GM18951 (cell line): Measurements from ENCODE around the gene DUOX1.

Experiments used
- POLR2A ChIP-seq: IDR thresholded peaks from 4 replicates; pipeline ENCODE4 v1.6.1; 2011; ENCODE audit warnings: mild to moderate bottlenecking; ENCODE audit not compliant: insufficient read length, insufficient read depth; ENCODE audit errors: extremely low read depth
- in situ Hi-C: fragments of 300-500 bp; cut with MboI; formaldehyde crosslinking; loops from one replicate; pipeline ENCODE4 v1.12.0; 2022; ENCODE audit warnings: low sequenced_read_pairs, mixed read lengths, inconsistent platforms; ENCODE audit not compliant: unreplicated experiment

The DUOX1 gene

DNA sequence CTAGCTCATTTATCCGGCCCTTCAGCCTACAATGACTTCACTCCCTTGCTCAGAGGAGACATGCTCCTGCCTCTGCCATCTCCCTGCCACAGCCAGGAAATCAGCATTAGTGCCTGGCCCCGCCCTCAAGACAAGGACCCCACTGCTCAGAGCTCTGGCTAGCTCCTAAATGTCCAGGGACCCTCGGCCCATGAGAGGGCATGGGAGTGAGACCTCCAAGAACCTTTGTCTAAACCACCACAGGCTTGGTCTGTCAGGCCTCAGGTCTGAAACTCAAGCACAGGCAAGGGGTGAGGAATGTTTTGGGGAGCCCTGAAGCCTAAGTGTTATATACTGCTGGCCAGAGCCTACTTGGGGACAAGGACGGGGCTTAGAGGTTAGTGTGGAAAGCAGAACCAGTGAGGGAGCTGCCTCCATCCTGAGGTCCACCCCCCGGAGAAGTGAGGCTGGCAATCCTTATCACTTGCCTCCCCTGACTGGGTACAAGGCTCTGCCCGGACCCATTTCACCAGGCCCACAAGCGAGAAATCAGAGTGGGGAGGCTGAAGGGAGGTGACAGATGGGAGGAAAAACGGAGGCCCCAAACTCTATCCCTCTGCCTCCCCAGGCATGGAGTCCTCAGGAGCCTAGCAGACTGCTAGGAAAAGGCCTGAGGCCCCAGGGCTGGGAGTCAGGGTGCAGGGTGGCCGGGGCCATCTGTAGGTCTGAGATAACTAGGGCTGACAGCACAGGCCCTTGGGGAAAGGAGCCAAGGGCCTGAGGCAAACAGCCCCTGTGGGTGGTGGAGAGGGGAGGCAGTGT is 39.2 kb downstream of the DUOX1 start:
- TF ChIP-seq POLR2A, result no peak
- in situ Hi-C loops, result no loop called here

DNA sequence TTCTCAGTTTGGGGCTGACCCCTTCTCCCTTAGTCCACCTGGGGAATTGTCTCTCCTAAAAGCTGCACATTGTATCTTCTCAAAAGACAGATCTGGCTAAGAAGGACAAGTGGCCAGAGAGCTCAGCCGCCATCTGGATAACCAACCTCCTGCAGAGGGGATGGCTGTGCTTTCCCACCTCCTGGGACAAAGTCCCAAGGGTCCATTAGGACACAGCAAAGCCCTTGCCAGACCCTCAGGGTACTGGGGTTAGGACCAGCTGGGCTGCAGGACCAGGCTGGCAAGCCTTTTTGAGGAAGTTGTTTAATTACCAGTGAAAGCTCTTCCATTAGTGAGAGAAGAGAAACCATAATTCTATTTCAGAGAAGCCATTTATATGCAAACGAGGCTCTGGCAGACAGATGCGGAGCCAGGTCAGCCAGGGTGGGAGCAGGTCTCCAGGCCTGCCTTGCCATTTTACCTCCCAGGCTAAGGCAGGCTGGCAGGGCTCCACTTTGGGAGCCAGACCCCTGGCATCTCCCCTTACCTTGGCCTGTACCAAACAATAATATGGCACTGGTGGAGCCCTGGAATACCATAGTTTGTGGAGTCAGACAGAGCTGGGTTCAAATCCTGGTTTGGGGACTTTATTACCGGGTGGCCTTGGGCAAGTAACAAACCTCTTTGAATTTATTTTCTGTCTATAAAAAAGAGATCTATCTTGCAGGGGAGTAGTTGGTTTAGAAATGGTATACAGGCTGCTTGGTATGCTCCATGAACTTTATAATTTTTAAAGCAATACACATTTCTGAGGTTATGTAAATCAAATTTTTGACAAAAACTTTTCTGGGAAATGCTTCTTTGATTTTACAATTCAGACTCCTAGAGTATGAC is 40.0 kb downstream of the DUOX1 start:
- TF ChIP-seq POLR2A, result no peak
- in situ Hi-C loops, result no loop called here

DNA sequence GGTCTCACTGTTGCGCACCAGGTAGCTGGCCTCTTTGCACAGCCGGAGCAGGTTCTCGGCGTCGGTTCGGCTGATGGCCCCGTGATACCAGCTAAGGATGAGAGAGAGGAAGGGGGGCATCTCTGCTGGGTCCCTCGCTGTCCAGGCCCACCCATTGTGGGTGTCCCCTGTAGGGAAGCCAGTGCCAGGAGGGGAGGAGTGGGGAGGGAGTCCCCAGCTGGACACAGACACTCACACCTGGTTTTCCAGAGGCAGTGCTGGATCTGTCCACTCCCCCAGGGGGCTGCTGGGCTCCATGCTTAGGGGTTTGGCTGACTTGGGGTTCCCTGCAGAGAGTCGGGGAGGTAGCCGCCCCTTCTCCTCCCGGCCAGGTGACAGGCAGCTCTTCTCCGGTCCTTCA is 42.1 kb downstream of the DUOX1 start:
- no peak for TF ChIP-seq POLR2A
- in situ Hi-C loops, result no loop called here

DNA sequence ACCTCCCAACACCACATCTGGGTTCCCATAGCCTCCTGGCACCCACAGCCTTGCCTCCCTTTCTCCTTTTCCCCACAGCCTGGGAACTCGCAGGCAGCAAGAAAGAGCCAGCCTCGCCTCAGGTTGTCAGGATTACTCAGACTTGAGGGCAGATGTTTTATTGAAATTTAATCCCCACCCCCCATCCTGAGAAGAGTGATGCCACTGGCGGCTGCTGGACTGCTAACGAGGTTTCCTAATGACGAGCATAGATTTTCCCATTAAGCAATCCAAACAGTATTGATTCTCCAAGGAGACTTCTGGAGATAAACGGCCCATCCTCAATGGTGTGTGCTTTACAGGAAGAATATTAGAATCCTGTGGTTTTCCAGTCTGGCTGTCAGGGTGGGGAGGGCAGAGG is 44.3 kb downstream of the DUOX1 start:
- no peak for TF ChIP-seq POLR2A
- in situ Hi-C loops, result no loop called here

DNA sequence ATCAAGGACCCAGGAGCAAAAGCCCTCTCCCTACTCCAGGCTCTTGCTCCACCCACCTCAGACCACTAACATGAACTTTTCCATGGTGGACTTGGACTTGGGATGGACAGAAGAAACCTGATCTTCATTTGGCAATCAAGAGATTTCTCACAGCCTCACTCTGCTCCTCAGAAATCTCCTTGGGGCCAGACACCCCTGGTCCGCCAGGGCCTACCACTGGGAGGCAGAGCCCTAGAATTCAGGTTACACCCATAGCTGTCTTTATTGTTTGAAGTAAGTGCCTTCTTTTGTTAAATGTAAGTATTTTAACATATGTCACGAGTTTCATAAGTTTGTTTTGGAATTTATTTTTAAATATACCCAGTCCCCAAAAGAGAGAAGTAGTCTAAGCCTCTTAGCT is 44.8 kb downstream of the DUOX1 start:
- no peak for TF ChIP-seq POLR2A
- in situ Hi-C loops, result no loop called here

DNA sequence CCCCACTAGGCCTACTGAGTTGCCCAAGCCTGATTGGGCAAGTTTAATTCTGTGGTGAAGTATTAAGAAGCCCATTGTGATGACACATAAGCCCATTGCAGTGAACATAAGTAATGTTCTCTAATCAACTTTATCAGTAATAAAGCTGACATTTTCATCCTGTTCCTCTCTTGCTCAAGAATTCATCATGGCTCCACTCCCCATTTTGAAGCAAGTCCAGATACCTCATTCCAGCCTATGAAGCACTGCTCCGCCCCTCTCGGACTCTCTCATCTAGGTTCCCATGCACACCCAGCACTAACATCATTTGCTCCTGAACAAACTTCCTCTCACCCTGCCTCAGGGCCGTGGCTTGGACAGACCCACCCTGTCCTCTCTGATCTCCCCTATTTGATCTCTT is 47.5 kb downstream of the DUOX1 start:
- in situ Hi-C loops, result no loop called here
- TF ChIP-seq POLR2A, result no peak

DNA sequence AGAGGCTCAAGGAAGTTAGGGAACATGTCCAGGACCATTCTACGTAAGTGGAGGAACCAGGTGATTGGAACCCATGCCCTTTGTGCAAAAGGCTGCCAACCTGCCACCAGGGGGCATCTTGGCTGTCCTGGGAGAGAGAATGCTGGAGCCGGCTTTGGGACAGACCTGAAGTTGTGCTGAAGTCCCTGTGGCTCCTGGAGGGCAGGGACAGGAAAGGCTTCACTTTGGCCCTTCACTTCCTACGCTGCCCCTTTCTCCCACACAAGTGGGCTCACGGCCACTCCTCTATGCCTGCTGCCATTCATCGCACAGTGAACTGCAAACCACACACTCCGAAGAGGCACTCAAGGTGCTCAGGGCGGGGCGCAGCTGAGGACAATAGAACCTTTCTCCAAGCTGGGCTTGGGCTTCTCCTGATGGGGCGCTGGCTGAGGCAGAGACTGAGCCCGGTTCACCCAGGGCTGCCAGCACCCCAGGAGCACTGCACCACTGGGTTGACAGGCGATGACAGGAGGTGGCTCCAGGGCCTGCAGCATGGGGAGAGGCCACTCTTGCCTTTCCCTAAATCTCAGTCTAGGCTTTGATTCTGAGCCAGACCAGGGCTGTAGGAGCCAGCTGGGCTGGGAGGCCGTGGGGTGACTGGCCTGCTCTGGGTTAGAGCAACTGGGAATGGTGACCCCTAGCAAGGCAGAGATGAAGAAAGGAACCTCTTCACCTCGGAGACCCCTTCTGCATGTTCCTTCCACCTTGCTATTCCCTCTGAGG is 49.6 kb downstream of the DUOX1 start:
- in situ Hi-C loops, result no loop called here
- TF ChIP-seq POLR2A, result no peak

DNA sequence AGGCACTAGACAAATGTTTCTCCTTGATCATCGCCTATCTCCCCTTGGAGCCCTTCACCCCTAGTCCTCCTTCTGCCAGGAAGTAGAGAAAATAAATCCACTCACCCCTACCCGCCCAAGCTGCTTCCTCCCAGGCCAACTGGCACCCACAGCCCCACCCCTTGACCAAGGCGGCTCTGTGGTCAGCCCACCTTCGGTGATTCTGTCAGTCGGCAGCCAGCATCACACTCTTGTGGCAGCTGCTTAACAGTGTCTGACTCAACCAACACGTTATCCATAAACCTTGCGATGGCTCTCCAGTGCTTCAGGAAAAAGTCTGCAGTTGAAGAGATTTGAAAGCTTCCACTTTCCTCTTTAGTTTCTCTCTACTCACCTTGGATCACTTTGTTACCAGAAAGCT is 50.4 kb downstream of the DUOX1 start:
- in situ Hi-C loops, result no loop called here
- no peak for TF ChIP-seq POLR2A

DNA sequence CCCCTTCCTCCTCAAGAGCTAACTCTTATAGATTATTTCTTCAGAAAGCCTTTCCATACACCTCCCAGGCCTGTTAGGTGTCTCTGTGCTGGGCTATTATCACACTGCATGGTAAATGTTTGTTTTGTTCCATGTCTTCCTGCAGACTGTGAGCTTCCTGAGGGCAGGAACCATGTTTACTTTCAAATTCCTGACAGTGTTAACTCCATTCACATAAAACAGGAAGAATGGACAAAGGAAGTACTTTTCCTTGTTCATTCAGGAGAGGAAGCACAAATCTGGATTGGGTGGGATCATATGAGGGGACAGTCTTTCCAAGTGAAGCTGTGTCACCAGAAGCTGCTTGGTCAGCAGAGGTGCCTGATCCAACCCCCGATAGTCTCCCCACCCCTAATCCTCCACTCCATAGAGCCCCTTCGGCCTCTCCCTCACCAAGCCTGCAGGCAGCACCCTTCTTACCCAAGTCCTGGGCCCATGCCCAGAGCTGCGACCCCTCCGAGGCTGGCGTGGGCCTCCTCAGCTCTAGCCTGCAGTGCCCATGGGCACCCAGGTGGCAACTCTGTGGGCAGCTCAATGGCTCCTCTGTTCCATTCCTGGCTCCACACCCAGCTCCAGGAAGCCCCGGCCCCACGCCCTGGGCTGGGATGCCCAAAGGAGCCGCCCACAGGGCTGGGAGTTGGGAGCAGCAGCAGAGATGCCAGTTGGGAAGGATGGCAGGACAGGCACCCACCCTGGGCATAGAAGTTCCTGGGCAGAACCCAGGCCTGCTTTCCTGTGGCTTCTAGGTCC is 51.0 kb downstream of the DUOX1 start:
- in situ Hi-C loops, result no loop called here
- no peak for TF ChIP-seq POLR2A

DNA sequence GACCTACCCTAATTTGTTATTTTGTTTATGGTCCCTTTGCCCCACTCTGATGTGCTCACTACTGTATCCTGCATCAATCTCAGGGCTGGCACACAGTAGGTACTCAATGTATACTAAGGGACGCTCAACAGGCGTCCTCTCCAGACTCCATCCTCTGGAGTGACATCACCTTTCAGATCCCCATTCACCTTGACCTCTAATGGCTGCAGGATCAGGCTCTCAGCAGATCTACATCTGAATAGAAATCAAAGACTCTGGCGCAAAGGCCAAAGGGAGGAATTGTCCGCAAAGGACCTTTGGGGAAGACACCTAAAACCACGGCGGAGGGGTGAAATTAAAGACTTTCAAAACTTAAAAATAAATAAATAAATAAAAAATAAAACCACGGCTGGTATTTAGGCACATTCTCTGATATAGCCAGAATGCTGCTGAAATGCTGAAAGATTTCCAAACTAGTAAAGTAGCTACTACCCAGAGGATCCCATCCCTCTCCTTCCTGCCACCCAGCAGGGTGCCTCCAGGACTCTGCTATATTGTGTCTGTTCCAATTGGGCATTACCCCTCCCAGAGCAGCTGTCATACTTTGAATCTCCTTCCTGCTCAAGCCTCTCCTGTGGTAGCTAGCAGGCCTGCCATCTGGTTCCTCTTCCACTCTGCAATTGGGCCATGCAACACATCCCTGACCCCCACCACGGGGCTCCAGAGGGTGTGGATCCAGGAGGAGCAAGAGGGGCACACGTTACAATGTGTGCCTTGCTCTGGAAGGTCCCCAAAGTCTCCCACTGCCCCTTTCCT is 51.9 kb downstream of the DUOX1 start:
- in situ Hi-C loops, result no loop called here
- no peak for TF ChIP-seq POLR2A

DNA sequence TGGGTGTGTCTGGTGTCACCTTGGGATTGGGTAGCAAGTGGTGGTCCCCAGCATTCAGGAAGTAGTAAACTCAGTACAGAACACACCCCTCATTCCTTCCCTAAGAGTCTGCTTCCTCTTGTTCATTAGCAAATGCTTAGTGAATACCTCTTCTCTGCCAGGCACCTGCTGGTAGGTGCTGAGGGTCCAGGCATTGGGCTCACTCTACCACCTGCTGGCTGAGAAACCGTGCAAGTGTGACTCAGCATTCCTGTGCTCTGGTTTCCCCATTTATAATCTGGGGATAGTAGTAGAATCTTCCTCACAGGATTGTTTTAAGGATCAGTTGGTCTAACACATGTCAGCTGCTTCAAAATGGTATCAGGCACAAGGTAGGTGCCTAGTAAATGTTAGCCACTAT is 53.2 kb downstream of the DUOX1 start:
- no peak for TF ChIP-seq POLR2A
- in situ Hi-C loops, result no loop called here

DNA sequence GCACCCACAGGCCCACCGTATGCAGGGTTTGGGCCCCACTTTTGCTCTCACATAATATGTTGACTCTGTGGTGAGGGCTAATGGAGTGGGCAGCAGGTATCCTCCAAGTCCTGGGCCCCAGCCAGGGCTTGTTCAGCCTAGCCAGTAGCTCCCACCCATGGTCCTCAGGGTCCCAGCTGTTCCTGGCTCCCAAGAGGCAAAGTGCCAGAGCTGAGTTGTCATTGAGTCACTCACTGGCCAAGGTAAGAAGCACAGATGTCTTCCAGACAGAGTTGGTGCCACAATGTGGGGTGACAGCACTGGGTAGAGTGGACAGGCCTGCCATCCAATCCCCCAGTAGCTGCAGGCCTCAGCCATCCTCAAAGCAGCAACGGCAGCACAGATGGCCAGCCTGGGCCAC is 53.7 kb downstream of the DUOX1 start:
- in situ Hi-C loops, result no loop called here
- no peak for TF ChIP-seq POLR2A
